ENCODE data around the gene HSD17B1. TPM values are rescaled to one million over a fixed set of nuclear protein-coding genes. Genes with fewer than 3 reads are reported as not detected.
A peak's percentile ranks its signal among the peaks of the same experiment; 100 is the strongest.
"Not testable (repeated sequence)": the region's sequence is repeated elsewhere in the genome, so short reads cannot be mapped to it uniquely, and the experiment has no call there.

HSD17B1 gene
- total RNA-seq, 2 donors from 2014 or later = 0.88 to 1.7 TPM

GRCh38 chr17:42553866-42554249, 1.1 kb downstream of the HSD17B1 start:
- Histone ChIP-seq H3K27ac (peak overlapping the region; percentile 75), H3K27me3 (no peaks in the 10 kb centered on the region), H3K9me3 (no peaks in the 10 kb centered on the region), H3K36me3 (no peaks in the 10 kb centered on the region), H3K9ac (ENCODE audit: low read depth in 2 of 2, low read length in 2 of 2) (peak overlapping the region; percentile 91 to 94), H3K4me3 (peak overlapping the region; percentile 73), H3K4me1 (peaks cover 4% of the 10 kb centered on the region)
- TF ChIP-seq CTCF (IDR thresholded peaks at IDR 0.05) = no peak
- intact Hi-C loops (cut with DNase I) = no loop called here
- no peak for DNase-seq

GRCh38 chr17:42554250-42555121, 1.8 kb downstream of the HSD17B1 start:
- peak overlapping the region; percentile 75 for H3K27ac ChIP-seq
- peak overlapping the region; percentile 91 to 94 for H3K9ac ChIP-seq (ENCODE audit: low read depth in 2 of 2, low read length in 2 of 2)
- H3K9me3 ChIP-seq = no peaks in the 10 kb centered on the region
- H3K27me3 ChIP-seq = no peaks in the 10 kb centered on the region
- H3K4me1 ChIP-seq = peaks cover 4% of the 10 kb centered on the region
- H3K36me3 ChIP-seq = no peaks in the 10 kb centered on the region
- H3K4me3 ChIP-seq = peak overlapping the region; percentile 73
- intact Hi-C loops (cut with DNase I) = no loop called here
- peak; percentile 89 for DNase-seq
- no peak for TF ChIP-seq CTCF (IDR thresholded peaks at IDR 0.05)

- no peak for DNase-seq
- TF ChIP-seq CTCF (IDR thresholded peaks at IDR 0.05) = no peak
- intact Hi-C loops (cut with DNase I) = no loop called here
- no peaks in the 10 kb centered on the region for H3K36me3 ChIP-seq
- H3K9me3 ChIP-seq = no peaks in the 10 kb centered on the region
- peak overlapping the region; percentile 73 for H3K4me3 ChIP-seq
- H3K4me1 ChIP-seq = peaks cover 4% of the 10 kb centered on the region
- H3K9ac ChIP-seq (ENCODE audit: low read depth in 2 of 2, low read length in 2 of 2) = peak overlapping the region; percentile 91 to 94
- peak overlapping the region; percentile 75 for H3K27ac ChIP-seq
- no peaks in the 10 kb centered on the region for H3K27me3 ChIP-seq
These were observed 2.4 kb downstream of the HSD17B1 start for GRCh38 chr17:42555122-42555622.

- not testable (repeated sequence) for H3K4me3 ChIP-seq
These were observed 3.4 kb downstream of the HSD17B1 start for GRCh38 chr17:42555961-42556617.

GRCh38 chr17:42559075-42559474, 6.4 kb downstream of the HSD17B1 start:
- Histone ChIP-seq H3K9me3 (no peaks in the 10 kb centered on the region), H3K4me3 (no peak overlapping the region), H3K4me1 (peaks cover 10% of the 10 kb centered on the region), H3K9ac (ENCODE audit: low read depth in 2 of 2, low read length in 2 of 2) (no peak overlapping the region), H3K36me3 (no peaks in the 10 kb centered on the region), H3K27me3 (no peaks in the 10 kb centered on the region), H3K27ac (peak overlapping the region; percentile 10)
- intact Hi-C loops (cut with DNase I) = no loop called here
- DNase-seq = peak; percentile 67
- TF ChIP-seq CTCF (IDR thresholded peaks at IDR 0.05) = no peak

More at GRCh38 chr17:42555961-42556617, 3.4 kb downstream of the HSD17B1 start:
- H3K9me3 ChIP-seq; H3K9ac ChIP-seq (ENCODE audit: low read depth in 2 of 2, low read length in 2 of 2); H3K27ac ChIP-seq; H3K27me3 ChIP-seq; DNase-seq; H3K36me3 ChIP-seq; H3K4me1 ChIP-seq; intact Hi-C loops (cut with DNase I): not testable (repeated sequence)

Data from colonic mucosa (tissue), 4 donors.